Measurements from ENCODE around the gene ZMAT5. TPM values are rescaled to one million over a fixed set of nuclear protein-coding genes. Genes with fewer than 3 reads are reported as not detected.

Gene ZMAT5
- total RNA-seq, 1 experiment from 2014 or later, result 16.0 TPM

DNA sequence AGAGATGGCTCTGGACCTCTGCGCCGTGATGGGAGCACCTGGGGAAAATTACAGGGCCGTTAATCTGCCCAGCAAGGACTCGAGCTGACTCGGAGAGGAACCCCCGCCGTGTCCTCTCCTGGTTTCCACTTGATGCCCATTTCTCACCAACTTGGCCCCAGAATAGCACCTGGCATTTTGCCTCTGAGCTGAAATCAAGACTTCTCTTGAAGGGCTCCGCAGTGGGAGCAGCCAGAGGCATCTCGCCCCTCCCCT, 66.0 kb downstream of the ZMAT5 start:
- intact Hi-C loops (cut with micrococcal nuclease), result loop anchor here (1.0 kb wide), 2 partner anchors 304 to 388 kb away; no protein-coding TSS in a partner anchor
- DNase-seq (ENCODE audit: low read depth, low spot score) (no peak), ATAC-seq (no peak)
- Histone ChIP-seq H3K27ac (ENCODE audit: low read depth, low read length) (peak overlapping the region; percentile 38), H2AFZ (ENCODE audit: low read depth, low read length, poor library complexity, severe bottlenecking) (no peak overlapping the region), H4K20me1 (ENCODE audit: insufficient read depth) (no peaks in the 10 kb centered on the region), H3K27me3 (ENCODE audit: insufficient read depth, low read length) (no peaks in the 10 kb centered on the region), H3K79me2 (ENCODE audit: insufficient read depth, low read length) (no peaks in the 10 kb centered on the region), H3K36me3 (ENCODE audit: control insufficient read depth in 1 of 2, insufficient read depth in 2 of 2, low read length in 2 of 2) (no peaks in the 10 kb centered on the region), H3K9me3 (ENCODE audit: control insufficient read depth in 1 of 2, insufficient read depth in 1 of 2, low read depth in 1 of 2, low read length in 2 of 2) (no peaks in the 10 kb centered on the region), H3K4me3 (replicated peaks in 1 of 2; ENCODE audit: low read depth in 1 of 2, low read length in 2 of 2) (no peak overlapping the region), H3K4me1 (ENCODE audit: control insufficient read depth in 1 of 2, insufficient read depth in 2 of 2, low read length in 2 of 2) (peaks cover 36 to 41% of the 10 kb centered on the region in 2 experiments), H3K9ac (ENCODE audit: low read length) (no peak overlapping the region), H3K4me2 (ENCODE audit: low read length) (peak overlapping the region; percentile 61), H3K9me2 (ENCODE audit: insufficient read depth) (no peaks in the 10 kb centered on the region)
- ChIA-PET POLR2A (interaction anchor here (1.7 kb wide), 1 partner anchor 388 kb away, joined by 4 read pairs; no protein-coding TSS in a partner anchor), CTCF (interaction anchor here (0.7 to 3.1 kb wide), 9 partner anchors 9 to 587 kb away, joined by 3 to 29 read pairs (median 4); no protein-coding TSS in a partner anchor), RAD21 (ENCODE audit: low non-redundant PET in 1 of 2, low total read pairs in 2 of 2, uncharacterized antibody in 2 of 2, unreplicated experiment in 2 of 2) (interaction anchor here (0.6 to 1.0 kb wide), 5 partner anchors 11 to 388 kb away, joined by 3 to 6 read pairs (median 4); partner anchors contain the start of genes UQCR10 (in 1 of the 2) and ZMAT5 (in 1 of the 2))
- TF ChIP-seq SRF (IDR thresholded peaks at IDR 0.05; ENCODE audit: low read depth) (no peak), REST (IDR thresholded peaks at IDR 0.05; ENCODE audit: low read depth) (no peak), ZNF274 (IDR thresholded peaks at IDR 0.05; ENCODE audit: low read depth, low read length) (no peak), SIN3A (IDR thresholded peaks at IDR 0.05; ENCODE audit: low read depth) (no peak), ELF1 (IDR thresholded peaks at IDR 0.05; ENCODE audit: borderline replicate concordance, low read depth) (no peak), FOSL1 (IDR thresholded peaks at IDR 0.05; ENCODE audit: low read depth) (no peak), POLR2A (IDR thresholded peaks at IDR 0.05; ENCODE audit: borderline replicate concordance, extremely low read depth, insufficient read depth, insufficient read length) (no peak), EGR1 (IDR thresholded peaks at IDR 0.05; ENCODE audit: low read depth) (no peak), ATF3 (IDR thresholded peaks at IDR 0.05) (no peak)
- BruUV-seq (replicated peaks), result no TSS peak
